Uterus (tissue), 2 donors: ENCODE results near the gene EEFSEC.

ENCODE experiments used
- CTCF ChIP-seq, 4 experiments: fragments of 200-600 bp in 2 of 4; fragments of 450-650 bp in 2 of 4; sonication (generic) in 2 of 4; IDR thresholded peaks; one replicate each; pipeline ENCODE4 v1.5.1; 2016 to 2019; ENCODE audit warnings: antibody characterized with exemption in 4 of 4, mild to moderate bottlenecking in 2 of 4, moderate library complexity in 1 of 4
- POLR2A ChIP-seq, 2 donors: fragments of 450-650 bp; IDR thresholded peaks; one replicate each; pipeline ENCODE4 v1.6.1; 2016; ENCODE audit warnings: antibody characterized with exemption in 2 of 2, mild to moderate bottlenecking in 1 of 2, moderate library complexity in 1 of 2

- no peak for TF ChIP-seq POLR2A (IDR thresholded peaks at IDR 0.05)
- peak in 3 of 4 experiments; percentile 31 to 46 (median 42) for TF ChIP-seq CTCF (IDR thresholded peaks at IDR 0.05)
Measured at GRCh38 chr3:128322030-128323022, 169.0 kb downstream of the EEFSEC start.
